Activated CD8-positive, alpha-beta memory T cell treated with anti-CD3 and anti-CD28 coated beads, Interleukin-2, amount 50 U/mL, for 24 hours (primary cell): ENCODE data around the gene BDKRB2.

Source experiments
- DNase-seq: peaks from one replicate; pipeline ENCODE4 v3.0.0-alpha.2; 2020; ENCODE audit errors: extremely low read depth

BDKRB2 gene

GRCh38 chr14:96251656-96252155 lies 47.1 kb downstream of the BDKRB2 start:
- no peak for DNase-seq

GRCh38 chr14:96252323-96252998 lies 47.8 kb downstream of the BDKRB2 start:
- no peak for DNase-seq

GRCh38 chr14:96252999-96253539 lies 48.4 kb downstream of the BDKRB2 start:
- no peak for DNase-seq

GRCh38 chr14:96254687-96255086 lies 50.0 kb downstream of the BDKRB2 start:
- DNase-seq, result no peak

GRCh38 chr14:96255501-96256366 lies 51.1 kb downstream of the BDKRB2 start, which contains the start of gene BDKRB1:
TSS of gene BDKRB1 (plus strand) at chr14:96256210. CDS start at chr14:96263683, 7,473 bp downstream.
- DNase-seq, result no peak

- no peak for DNase-seq
Measured at GRCh38 chr14:96256407-96256806, 51.8 kb downstream of the BDKRB2 start.

GRCh38 chr14:96257056-96257455 lies 52.4 kb downstream of the BDKRB2 start:
- no peak for DNase-seq

GRCh38 chr14:96257900-96258299 lies 53.3 kb downstream of the BDKRB2 start:
- no peak for DNase-seq

GRCh38 chr14:96260341-96260821 lies 55.7 kb downstream of the BDKRB2 start:
- DNase-seq, result no peak

- no peak for DNase-seq
Measured at GRCh38 chr14:96261053-96261452, 56.4 kb downstream of the BDKRB2 start.

- DNase-seq, result no peak
Measured at GRCh38 chr14:96261772-96262655, 57.4 kb downstream of the BDKRB2 start.

GRCh38 chr14:96263347-96264199 lies 58.9 kb downstream of the BDKRB2 start:
- DNase-seq, result no peak

GRCh38 chr14:96264200-96264553 lies 59.5 kb downstream of the BDKRB2 start:
- DNase-seq, result no peak

- no peak for DNase-seq
Measured at GRCh38 chr14:96264853-96265252, 60.2 kb downstream of the BDKRB2 start.

GRCh38 chr14:96265383-96266095 lies 60.9 kb downstream of the BDKRB2 start:
- no peak for DNase-seq

- DNase-seq, result no peak
Measured at GRCh38 chr14:96267336-96267735, 62.7 kb downstream of the BDKRB2 start.

- no peak for DNase-seq
Measured at GRCh38 chr14:96267916-96268315, 63.3 kb downstream of the BDKRB2 start.

- no peak for DNase-seq
Measured at GRCh38 chr14:96268431-96269358, 64.1 kb downstream of the BDKRB2 start.

- DNase-seq, result no peak
Measured at GRCh38 chr14:96269359-96269710, 64.7 kb downstream of the BDKRB2 start.
